ENCODE results near the gene CLMP.

Gene CLMP

GRCh38 chr11:123151796-123152195 is 43.3 kb downstream of the CLMP start:
- H3K4me3 ChIP-seq (replicated peaks in 1 of 2; ENCODE audit: low read depth in 2 of 2, low read length in 2 of 2) = no peak overlapping the region
- DNase-seq (ENCODE audit: low read depth in 2 of 2) = no peak
- no peak for TF ChIP-seq CTCF (IDR thresholded peaks at IDR 0.05; ENCODE audit: low read depth, low read length)

GRCh38 chr11:123151366-123151765 is 43.7 kb downstream of the CLMP start:
- DNase-seq (ENCODE audit: low read depth in 2 of 2) = no peak
- TF ChIP-seq CTCF (IDR thresholded peaks at IDR 0.05; ENCODE audit: low read depth, low read length) = no peak
- H3K4me3 ChIP-seq (replicated peaks in 1 of 2; ENCODE audit: low read depth in 2 of 2, low read length in 2 of 2) = no peak overlapping the region

- no peak overlapping the region for H3K4me3 ChIP-seq (replicated peaks in 1 of 2; ENCODE audit: low read depth in 2 of 2, low read length in 2 of 2)
Measured at GRCh38 chr11:123150882-123151281, 44.2 kb downstream of the CLMP start.

GRCh38 chr11:123148965-123149364 is 46.1 kb downstream of the CLMP start:
- TF ChIP-seq CTCF (IDR thresholded peaks at IDR 0.05; ENCODE audit: low read depth, low read length) = no peak
- no peak for DNase-seq (ENCODE audit: low read depth in 2 of 2)
- H3K4me3 ChIP-seq (replicated peaks in 1 of 2; ENCODE audit: low read depth in 2 of 2, low read length in 2 of 2) = no peak overlapping the region

More at GRCh38 chr11:123150882-123151281, 44.2 kb downstream of the CLMP start:
- no peak for TF ChIP-seq CTCF (IDR thresholded peaks at IDR 0.05; ENCODE audit: low read depth, low read length)
- no peak for DNase-seq (ENCODE audit: low read depth in 2 of 2)

GRCh38 chr11:123145661-123146060 is 49.4 kb downstream of the CLMP start:
- H3K4me3 ChIP-seq (replicated peaks in 1 of 2; ENCODE audit: low read depth in 2 of 2, low read length in 2 of 2) = no peak overlapping the region
- no peak for TF ChIP-seq CTCF (IDR thresholded peaks at IDR 0.05; ENCODE audit: low read depth, low read length)
- DNase-seq (ENCODE audit: low read depth in 2 of 2) = no peak

- no peak overlapping the region for H3K4me3 ChIP-seq (replicated peaks in 1 of 2; ENCODE audit: low read depth in 2 of 2, low read length in 2 of 2)
- TF ChIP-seq CTCF (IDR thresholded peaks at IDR 0.05; ENCODE audit: low read depth, low read length) = no peak
- peak; percentile 94 to 96 for DNase-seq (ENCODE audit: low read depth in 2 of 2)
Measured at GRCh38 chr11:123145220-123145619, 49.8 kb downstream of the CLMP start.

GRCh38 chr11:123144707-123145106 is 50.3 kb downstream of the CLMP start:
- TF ChIP-seq CTCF (IDR thresholded peaks at IDR 0.05; ENCODE audit: low read depth, low read length) = no peak
- H3K4me3 ChIP-seq (replicated peaks in 1 of 2; ENCODE audit: low read depth in 2 of 2, low read length in 2 of 2) = no peak overlapping the region
- DNase-seq (ENCODE audit: low read depth in 2 of 2) = no peak
